Measurements from ENCODE around the gene TMEM192.
A peak's percentile ranks its signal among the peaks of the same experiment; 100 is the strongest.
"Not testable (repeated sequence)": the region's sequence is repeated elsewhere in the genome, so short reads cannot be mapped to it uniquely, and the experiment has no call there.

TMEM192 gene

DNA sequence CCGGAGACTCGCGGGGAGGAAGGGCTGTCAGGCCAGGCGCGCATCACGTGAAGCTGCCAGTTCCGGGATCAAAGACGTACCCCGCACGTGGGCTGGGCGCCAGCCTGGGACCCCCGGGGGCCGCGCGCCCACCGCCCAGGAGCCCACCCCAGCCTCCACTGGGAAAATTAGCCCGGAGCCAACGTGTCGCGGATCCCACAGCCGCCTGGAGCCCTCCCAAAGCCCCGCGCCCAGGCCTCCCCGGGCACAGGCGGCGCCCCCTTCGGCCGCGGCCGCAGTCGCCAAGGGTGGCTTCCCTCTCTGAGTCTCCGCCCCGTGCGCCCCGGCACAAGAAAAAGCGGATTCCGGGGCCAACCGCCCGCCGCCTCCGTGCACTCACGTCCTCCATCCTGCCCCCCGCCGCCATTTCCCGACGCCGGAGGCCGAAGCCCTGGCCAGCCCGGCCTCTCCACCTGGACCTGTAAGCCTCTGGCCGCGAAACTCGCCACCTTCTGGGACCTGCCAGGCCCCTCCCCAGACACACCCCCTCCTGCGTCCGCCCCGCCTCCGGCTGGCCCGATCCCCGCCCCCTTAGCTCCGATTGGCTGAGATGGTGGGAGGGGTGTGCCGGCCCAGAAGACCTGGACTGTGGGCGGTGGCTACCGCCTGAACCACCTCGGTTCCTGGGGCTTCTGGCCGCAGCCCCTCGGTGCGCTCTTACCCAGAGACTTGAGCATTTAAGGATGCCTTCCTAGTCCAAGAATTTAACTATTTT is at the start of gene TMEM192:
Gene TMEM192 (minus strand): TSS at position 493 of the 754 bp plus-strand sequence. CDS start 87 bp downstream, at position 406.
- peak; percentile 97 for DNase-seq

DNA sequence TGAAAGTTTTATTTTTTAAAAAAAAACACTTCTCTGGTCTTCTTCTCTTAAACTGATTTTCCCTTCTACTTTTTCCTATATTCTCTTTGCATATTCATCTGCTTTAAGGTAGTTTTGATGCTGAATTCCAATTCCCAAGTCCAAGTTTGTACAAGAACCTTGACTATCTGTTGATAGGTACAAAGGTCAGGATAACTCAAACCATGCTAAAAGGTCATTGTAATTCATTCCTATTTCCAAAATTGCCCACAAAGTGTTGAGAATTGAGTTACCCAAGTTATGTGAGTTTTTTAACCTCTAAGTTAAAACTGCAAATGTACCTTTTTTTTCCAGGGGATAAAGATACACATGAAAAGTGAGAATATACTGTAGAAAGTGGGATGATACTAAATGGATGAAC is 46.1 kb upstream of the TMEM192 start:
- no peak for DNase-seq

DNA sequence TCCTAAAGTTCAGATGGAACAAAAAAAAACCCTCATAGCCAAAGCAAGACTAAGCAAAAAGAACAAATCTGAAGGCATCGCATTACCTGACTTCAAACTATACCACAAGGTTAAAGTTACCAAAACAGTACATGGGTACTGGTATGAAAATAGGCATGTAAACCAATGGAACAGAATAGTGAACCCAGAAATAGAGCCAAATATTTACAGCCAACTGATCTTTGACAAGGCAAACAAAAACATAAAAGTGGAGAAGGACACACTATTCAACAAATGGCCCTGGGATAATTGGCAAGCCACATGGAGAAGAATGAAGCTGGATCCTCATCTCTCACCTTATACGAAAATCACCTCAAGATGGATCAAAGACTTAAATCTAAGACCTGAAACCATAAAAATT is 44.2 kb upstream of the TMEM192 start:
- no peak for DNase-seq

DNA sequence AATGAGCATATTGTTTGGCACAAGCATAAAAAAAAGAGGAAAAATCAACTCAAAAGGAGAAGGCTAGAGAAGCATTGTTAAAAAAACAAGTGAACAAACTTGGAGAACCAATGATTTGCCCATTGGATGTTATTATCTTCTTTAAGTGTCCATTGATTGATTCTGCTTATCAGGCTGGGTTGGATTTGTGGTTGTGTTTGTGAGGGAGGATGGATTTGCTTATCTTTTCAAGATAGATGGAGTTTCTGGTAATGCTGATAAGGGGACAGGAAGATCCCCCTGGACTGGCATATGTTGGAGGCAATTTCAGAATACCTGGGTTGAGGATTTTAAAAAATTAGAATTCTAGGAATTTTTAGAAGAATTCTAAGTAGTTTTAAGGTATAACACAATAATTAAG is 41.8 kb upstream of the TMEM192 start:
- DNase-seq: no peak

DNA sequence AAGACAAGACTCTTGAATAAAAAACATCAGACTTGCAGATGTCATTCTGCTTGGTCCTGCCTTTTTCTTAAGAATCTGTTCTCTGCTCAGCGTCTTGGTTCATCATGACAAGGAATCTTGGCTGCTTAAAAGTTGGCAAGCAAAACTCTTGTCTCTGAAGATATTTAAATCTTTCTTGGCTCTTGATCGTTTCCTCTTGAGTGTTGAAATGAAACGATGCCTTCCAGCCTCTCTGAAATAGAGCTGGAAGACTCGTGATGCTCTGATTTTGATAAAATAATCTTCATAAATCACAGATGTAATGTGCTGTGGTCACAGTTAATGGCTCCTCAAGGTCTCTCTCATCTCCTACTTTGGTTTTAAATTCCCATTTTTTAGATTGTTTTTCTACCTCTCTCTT is 39.9 kb upstream of the TMEM192 start:
- DNase-seq: no peak

- DNase-seq: no peak
Observed at GRCh38 chr4:165151734-165152133, 39.1 kb upstream of the TMEM192 start.

- DNase-seq: no peak
Observed at GRCh38 chr4:165150545-165150944, 37.9 kb upstream of the TMEM192 start.

GRCh38 chr4:165138843-165139242 is 26.2 kb upstream of the TMEM192 start:
- DNase-seq: no peak

GRCh38 chr4:165137205-165137604 is 24.5 kb upstream of the TMEM192 start:
- no peak for DNase-seq

GRCh38 chr4:165136529-165136928 is 23.9 kb upstream of the TMEM192 start:
- DNase-seq: no peak

DNA sequence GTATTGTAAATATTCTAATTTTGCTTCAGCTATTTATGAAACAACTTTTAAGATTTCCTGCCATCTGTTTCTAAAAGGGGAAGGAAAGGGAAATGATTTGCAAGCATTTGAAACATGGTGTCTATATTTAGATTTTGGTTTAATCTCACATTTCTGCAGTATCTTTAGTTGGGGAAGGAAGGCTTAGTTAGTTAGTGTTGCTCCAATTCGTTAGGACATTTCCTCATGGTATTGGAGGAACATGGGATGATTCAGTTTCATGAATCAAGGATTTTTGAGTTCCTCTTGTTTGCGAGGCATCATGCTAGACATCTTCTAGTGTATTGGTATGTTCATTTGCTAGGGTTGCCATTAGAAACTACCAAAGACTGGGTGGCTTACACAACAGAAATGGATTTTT is 20.5 kb upstream of the TMEM192 start:
- DNase-seq: no peak

DNA sequence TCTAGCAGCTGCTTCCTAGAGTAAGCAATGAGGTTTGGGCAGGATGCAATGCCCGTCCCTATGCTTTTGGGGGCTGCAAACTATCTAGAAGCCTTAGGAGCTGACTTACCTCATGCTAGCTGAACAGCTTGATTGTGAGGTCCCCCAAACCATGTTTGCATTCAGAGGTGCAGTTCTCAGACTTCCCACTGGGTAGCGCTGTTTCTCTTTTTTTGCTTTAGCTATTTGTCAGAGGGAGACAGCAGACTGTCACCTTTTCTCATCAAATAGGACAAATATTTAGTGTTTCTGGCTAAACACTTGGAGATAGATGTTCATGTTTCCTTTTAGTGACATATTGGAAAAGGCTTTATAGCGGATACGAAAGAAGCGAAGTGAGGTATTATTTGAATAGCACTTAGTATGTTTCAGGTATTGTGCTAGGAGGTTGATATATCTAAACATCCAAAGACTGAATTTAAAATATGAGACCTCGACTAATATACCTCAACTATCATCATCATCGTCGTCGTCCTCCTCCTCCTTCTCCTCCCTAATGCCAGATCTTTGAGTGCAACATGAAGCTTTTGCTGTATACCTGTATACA is 18.7 kb upstream of the TMEM192 start:
- DNase-seq: peak; percentile 89

DNA sequence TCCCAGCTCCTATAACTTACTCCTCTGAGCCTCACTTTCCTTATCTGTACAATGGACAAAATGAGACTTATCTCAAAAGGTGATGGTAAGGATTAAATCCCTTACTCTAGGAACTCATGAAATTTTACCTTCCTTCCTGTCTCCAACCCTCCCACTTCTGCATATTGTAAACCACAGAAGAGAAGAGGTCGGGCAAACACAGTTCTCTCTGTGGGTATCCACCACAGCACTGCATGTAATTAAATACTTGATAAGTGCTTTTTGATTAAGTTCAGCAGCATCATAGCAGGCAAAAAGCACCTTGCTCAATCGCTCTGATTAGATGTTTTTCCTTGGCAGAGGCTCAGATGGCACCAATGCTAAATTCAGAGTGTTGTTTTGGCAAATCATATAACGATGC is 17.3 kb upstream of the TMEM192 start:
- DNase-seq: no peak

- not testable (repeated sequence) for DNase-seq
Observed at GRCh38 chr4:165125869-165126499, 13.3 kb upstream of the TMEM192 start.

GRCh38 chr4:165124488-165124887 is 11.8 kb upstream of the TMEM192 start:
- DNase-seq: no peak

DNA sequence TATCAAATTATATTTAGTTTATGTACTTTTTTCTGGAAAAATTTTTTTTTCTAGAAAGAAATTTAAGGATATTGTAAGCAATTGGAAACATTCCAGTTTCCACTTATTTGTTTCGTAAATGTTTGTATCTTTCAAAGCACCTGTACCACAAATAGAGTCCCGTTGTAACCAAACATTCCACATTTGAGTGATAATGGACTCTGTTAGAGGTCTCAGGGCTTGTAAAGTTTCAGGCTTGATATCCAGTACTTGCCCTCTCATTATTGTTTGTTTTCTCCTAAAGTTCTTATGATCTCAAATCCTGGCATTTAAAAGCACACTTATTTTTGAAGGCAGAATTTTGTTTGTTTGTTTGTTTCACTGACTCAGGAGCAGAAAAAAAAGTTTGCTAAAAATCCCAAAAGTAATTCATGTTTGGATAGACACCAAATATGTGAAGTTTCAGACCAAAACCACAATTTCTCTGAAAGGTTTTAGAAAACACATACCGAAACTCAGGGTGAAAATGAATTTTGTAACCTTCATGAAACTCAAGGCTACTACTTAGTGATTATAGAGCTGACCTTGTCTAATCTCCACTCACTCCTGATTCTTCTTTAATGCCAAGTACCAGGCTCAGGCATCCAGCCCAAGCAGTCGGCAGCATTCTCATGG is 5.7 kb upstream of the TMEM192 start:
- no peak for DNase-seq

GRCh38 chr4:165115301-165115700 is 2.6 kb upstream of the TMEM192 start:
- DNase-seq: no peak

- no peak for DNase-seq
Observed at GRCh38 chr4:165111906-165112367, 723 bp downstream of the TMEM192 start.

DNA sequence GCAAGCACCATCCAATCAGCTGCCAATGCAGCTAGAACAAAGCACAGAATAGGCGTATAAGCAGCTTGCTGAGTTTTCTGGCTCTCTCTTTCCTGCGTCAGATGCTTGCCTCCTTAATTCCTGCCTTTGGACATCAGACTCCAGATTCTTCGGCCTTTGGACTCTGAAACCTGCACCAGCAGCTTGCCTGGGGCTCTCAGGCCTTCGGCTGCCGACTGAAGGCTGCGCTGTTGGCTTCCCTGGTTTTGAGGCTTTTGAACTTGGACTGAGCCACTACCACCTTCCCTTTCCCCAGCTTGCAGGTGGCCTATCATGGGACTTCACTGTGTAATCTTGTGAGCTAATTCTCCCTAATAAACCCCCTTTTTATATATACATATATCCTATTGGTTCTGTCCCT is 6.1 kb downstream of the TMEM192 start:
- no peak for DNase-seq

DNA sequence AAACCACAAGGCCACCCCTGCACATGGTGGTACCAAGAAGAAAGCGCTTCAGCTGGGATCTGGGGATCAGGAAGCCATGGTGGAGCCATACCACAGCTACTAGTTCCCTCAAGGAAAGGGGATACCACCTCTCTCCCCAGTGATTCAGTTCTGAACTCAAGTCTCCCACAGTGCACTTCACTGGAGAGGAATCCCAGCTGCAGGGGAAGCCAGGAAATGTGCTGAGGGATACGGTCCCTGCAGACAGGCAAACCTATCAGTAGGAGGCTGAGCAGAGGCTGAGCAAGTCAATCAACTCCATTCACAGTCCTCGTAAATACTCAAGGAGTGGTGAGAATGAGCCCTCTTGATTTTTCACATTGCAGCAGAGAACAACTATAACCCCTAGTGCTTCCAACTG is 11.0 kb downstream of the TMEM192 start:
- no peak for DNase-seq

GRCh38 chr4:165096776-165097175 is 15.9 kb downstream of the TMEM192 start:
- DNase-seq: no peak

- DNase-seq: no peak
Observed at GRCh38 chr4:165095291-165095690, 17.4 kb downstream of the TMEM192 start.

DNA sequence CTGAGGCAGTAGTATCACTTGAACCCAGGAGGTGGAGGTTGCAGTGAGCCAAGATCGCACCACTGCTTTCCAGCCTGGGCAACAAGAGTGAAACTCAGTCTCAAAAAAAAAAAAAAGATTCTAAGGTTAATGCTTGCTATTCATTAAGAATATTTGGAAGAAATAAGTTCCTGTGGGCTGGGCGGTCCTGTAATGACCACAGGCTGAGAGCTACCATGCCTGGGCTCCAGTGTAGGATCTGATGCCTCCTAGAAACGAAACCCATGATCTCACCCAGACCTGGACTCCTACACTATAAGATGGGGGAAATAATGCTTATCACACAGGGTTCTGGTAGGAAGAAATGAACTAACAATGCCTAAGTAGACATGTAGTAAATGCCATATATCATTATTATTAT is 17.8 kb downstream of the TMEM192 start:
- no peak for DNase-seq

- not testable (repeated sequence) for DNase-seq
Observed at GRCh38 chr4:165092187-165092586, 20.5 kb downstream of the TMEM192 start.

Data from activated effector memory CD4-positive, alpha-beta T cell treated with anti-CD3 and anti-CD28 coated beads, Interleukin-2, amount 50 U/mL, for 16 hours (primary cell).